GM18909 (cell line): ENCODE data around the gene PTCH1.

ENCODE experiments used
- ATAC-seq: cut with Tn5 transposase; IDR thresholded peaks from one replicate; pipeline ENCODE4 v1.9.1; 2021; ENCODE audit warnings: mild to moderate bottlenecking; ENCODE audit not compliant: unreplicated experiment, poor library complexity

The PTCH1 gene

GRCh38 chr9:95499847-95500246, 16.9 kb downstream of the PTCH1 start:
- no peak for ATAC-seq

DNA sequence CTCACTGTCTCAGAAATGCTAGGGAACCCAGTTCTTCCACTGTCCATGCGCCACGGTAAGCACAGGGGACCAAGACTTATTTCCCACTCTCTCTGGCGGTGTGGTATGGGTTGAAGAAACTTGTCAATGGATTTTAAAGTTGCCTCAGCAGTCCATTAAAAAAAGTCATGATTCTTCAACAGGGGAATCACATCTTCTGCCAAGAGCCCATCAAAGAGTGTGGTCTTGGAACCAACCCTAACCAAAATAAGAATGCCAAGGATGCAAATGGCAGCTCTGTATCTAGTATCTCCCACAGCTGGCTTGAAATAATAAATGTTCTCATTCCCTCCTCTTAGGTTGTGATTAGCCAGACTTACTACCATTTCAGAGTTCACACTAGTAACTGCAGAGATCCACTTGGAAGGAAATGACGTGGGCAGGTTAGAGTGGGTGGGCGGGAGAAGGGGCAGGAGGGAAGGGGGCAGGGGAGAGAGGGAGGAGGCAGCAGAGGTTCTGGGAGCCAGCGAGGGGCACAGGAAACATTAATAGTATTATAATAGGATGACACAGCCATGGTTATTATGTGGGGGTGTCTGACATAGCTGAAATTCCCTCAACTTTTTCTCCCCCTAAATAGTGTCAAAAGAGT, 17.6 kb downstream of the PTCH1 start:
- no peak for ATAC-seq

DNA sequence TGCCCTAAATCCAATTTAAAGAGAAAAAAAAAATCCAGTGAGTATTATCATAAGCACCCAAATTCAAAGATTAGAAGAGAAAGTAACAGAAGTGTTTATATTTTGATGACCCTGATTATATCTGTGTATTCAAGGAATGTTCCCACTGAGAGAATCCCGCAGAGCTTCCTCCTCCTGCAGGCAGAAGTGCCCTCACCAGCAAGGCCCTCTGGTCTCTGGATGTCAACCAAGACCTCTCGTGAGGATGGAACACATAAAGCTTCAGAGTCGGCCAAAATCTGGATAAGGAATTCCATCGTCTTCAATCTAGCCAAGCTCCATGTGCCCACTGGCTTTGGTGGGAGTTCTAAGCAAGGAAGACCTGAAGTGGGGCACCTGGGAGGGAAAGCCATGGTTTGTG, 18.1 kb downstream of the PTCH1 start:
- ATAC-seq, result no peak

GRCh38 chr9:95497772-95498171, 19.0 kb downstream of the PTCH1 start:
- ATAC-seq, result no peak

DNA sequence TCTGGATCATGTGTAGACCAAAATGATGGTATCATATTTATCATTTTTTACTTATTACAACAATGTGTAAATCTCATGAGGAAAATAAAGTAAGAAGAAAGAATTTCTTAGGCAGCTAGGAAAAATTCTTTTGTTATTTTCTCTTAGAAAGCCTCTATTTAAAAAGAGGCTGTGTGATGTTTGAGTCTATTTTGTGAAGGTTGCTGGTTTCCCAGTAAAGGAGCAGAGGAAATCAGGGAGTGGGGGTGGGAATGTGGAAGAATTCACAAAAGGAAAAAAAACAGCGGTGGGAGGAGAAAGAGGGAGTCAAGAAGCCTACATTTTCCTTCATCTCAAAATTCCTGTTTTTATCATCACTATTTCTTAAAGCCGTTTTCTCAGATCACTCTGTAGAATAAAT, 20.1 kb downstream of the PTCH1 start:
- ATAC-seq, result no peak

DNA sequence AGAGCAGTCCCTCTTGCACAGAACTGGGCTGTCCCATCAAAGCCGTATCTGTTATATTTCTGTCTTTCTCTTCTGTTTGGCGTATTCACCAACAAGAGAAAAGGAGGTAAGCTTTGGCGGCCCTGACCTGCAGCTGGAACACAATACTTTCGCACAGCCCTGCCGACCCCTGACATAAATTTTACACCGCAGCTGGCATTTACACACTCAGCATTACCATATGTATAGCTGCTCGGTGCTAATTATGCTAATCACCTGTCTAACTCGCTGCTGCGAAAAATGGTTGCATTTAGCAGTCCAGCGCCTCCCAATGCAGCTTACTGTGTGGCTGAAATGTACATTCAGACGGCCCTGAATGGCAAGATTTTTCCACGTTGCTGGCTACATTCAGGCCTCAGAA, 20.8 kb downstream of the PTCH1 start:
- ATAC-seq, result no peak

DNA sequence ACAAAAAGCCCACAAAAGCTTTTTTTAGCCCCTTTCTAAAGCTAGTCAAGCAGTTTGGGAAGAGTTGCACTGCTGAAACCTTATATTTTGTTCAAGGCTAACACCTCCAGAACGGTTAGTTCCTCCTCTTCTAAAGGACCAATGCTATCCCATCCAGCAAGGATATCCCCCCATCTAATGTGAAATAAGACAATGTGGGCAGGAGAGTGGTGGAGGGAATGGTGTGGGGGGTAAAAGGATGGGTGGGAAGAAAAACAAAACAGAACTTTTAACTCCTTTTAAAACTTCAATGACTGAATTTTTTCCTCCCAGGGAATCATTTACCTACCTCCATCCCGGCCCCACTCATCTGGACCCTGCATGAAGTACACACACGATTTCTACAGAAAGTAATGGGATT, 21.2 kb downstream of the PTCH1 start:
- no peak for ATAC-seq

GRCh38 chr9:95494416-95495371, 22.1 kb downstream of the PTCH1 start:
- peak; percentile 93 for ATAC-seq

DNA sequence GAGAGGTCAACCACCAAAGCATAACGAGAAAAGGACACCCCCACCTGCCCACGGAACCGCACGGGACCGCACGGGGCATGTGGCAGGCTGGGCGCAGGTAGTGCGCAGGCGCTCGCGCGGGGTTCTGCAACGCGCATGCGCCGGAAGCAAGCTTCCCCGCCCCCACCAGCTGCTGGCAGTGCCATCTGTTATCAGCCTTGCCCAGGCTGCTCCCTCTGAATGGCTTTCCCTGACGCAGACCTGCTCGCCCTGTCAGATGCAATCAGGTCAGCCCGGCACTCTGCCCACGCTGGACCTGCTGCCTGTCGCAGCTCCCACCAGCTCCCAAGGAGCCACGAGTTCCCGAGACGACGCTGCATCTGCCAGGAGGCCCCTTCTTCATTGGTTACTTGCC, 22.8 kb downstream of the PTCH1 start:
- ATAC-seq, result no peak

DNA sequence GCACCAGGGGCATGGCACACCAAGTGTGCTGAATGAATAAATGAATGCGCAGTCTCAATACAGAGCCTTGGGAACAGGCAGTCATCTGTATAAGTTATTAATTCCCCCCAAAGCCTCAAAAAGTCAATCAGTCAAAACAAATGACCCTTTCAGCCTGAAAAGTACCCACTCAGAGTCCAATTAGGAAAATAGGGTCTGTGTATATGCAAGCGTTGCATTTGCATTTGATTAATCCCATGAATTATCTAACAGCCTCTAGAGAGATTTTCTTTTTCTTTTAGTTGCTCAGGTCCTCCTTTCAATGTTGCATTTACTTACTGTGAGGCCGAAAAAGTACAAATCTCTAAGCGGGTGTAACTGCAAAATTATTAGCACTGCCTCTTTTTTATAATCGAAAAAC, 23.4 kb downstream of the PTCH1 start:
- ATAC-seq, result no peak

DNA sequence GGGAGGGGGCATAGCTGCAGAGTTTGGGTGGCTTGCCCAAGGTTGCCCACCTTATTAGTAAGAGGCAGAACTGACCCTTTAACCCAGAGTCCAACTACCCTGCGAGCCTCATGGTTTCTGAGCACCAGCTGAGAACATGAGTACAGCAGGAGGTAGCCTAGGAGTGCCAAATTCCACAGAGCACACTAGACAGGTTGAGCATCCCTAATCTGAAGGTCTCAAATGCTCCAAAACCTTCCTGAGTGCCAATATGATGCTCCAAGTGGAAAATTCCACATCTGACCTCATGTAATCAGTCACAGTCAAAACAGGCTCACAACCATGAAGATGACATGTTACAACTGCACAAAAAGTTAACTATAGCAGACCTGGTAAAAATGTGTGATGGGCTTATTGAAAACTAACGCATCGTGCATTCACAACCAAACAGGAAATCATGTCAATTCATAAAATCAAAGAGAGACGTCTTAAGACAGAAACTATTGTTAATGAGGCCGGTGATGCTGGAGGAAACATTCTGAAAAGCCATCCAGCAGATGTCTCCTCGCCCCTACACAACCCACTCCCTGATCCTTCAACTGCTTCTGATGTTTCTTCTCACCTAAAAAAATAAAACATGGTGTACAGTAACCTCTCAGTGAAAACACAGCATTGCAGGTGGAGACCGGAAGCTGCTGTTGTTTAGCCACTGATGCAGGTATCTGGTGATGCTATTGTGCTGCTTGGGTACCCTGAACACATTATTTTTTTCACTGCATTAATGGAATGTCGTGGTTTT, 25.0 kb downstream of the PTCH1 start:
- ATAC-seq, result no peak

DNA sequence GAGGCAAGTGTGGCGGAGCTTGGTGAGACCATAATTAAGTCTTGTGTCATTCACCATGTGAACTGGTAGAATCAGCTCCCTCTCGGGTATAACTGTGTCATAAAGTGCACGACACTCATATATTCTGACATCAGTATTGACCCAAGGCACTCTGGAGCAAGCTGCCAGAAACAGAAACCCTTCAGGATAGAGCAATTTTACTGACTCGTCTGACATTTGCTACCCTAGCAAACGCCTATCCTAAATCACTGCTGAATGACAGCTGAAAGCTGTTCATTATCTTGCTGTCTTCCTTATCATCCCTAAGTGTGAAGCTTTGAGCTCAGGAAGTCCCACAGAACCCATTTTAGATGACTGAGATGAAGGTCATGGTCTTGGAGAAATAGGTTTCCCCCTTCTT, 27.8 kb downstream of the PTCH1 start:
- no peak for ATAC-seq

DNA sequence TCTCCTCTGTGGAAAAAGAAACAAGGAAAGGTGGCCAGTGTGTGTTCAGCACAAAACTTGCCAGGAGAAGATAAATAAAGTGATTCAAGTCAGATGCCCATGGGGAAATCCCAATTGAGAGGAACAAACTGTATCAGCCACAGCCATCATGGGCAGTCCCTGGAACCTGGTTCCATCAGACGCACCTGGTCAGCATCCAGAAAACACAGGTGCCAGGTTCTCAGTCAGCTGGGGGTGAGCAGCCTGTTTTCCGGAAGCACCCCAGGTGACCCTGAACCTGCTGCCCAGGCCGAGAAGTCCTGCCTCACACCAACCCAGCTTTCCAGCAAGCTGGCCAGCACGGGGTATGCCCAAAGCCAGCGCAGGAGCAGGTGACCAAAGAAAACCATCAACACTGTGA, 30.5 kb downstream of the PTCH1 start:
- ATAC-seq, result no peak

- no peak for ATAC-seq
Observed at GRCh38 chr9:95484225-95484624, 32.5 kb downstream of the PTCH1 start.

DNA sequence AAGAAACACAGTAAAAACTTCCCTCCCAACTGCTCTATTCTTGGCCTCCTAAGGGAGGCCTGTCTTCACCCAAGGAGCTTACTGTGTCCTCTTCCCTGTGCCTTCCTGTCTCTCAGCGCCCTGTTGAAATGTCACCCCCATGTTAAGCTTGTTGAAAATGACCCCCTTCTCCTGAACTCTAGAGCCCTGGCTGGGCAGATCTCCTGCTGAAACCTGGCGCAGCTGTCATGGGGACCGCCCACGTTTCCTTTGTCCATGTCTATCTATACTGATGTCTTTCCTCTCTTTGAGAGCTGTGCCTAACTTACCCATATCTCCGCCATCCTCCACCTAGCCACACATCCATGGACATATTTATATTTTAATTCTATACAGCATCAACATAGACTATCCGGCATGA, 33.3 kb downstream of the PTCH1 start:
- ATAC-seq, result no peak

- no peak for ATAC-seq
Observed at GRCh38 chr9:95482621-95483020, 34.1 kb downstream of the PTCH1 start.

GRCh38 chr9:95481000-95481399, 35.8 kb downstream of the PTCH1 start:
- ATAC-seq, result no peak

GRCh38 chr9:95480346-95480745, 36.4 kb downstream of the PTCH1 start:
- no peak for ATAC-seq

DNA sequence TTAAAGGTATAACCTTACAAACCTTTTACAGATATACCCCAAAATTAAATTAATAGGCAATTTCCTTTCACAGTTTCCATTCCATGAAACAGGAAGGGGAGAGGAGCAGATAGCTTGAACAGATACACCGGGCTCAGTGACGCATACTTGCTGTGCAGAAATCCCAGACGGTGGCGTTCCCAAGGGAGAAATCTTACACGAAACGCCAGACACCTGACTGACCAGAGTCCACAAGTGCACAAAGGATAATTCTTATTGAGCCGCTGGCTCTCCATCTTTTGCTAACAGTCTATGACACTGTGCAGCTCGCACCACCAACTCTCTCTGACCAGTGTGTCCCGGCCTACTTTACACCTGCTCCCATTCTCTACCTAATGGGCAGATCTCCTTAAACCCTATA, 37.4 kb downstream of the PTCH1 start:
- no peak for ATAC-seq

DNA sequence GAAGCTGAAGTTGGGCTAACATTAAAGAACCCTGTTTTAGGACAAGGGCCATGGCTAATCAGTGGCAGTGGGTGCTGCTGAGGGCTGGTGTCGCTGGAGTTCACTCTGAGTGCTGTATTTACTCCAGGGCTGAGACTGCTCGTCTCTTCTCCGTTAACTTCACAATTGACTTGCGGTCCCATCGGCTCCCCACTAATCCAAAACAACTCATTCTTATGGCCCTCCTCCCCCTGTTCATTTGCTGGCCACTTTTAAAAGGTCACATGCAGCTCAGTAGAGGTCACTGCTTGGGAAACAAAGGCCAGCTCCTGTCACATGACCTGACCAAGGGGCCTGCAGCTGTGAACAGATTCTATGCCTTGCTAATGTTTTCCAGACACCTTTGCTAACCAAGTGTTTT, 38.4 kb downstream of the PTCH1 start:
- ATAC-seq, result no peak

DNA sequence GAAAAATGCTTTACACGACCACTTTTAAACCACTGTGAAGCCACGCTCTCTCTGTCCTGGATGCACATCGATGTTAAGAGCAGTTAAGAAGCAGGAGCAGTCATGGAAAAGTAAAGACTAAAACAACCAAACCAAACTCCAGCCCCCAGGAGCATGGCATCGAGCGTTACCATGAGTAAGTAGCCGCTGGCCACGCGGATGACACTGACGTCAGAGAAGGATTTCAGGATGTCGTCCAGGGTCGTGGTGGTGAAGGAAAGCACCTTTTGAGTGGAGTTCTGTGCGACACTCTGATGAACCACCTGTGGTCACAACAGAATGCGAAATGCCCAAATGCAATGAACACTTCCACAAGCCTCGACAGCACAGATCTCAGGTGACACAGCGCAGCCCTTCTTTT, 38.9 kb downstream of the PTCH1 start:
- ATAC-seq, result no peak
